Activated naive CD8-positive, alpha-beta T cell treated with anti-CD3 and anti-CD28 coated beads, Interleukin-2, amount 10 ng/mL, durations not matched to agents 7 days and 5 days (primary cell): Measurements from ENCODE around the gene IL11RA. TPM values are rescaled to one million over a fixed set of nuclear protein-coding genes. Genes with fewer than 3 reads are reported as not detected.

Source experiments
- ATAC-seq: fragments of 150-1000 bp; cut with Tn5 transposase; one replicate; pipeline ENCODE4 v1.10.0; 2021; ENCODE audit warnings: low read depth, moderate library complexity
- POLR2A ChIA-PET: fragments of 350-600 bp; sonication (Branson Sonifier 250); formaldehyde crosslinking; loops from one replicate; lab custom pipeline; 2021; ENCODE audit warnings: antibody characterized with exemption; lab: Charles Lee
- DNase-seq: peaks from one replicate; pipeline ENCODE4 v3.0.0; 2021
- H3K27ac Mint-ChIP-seq: one replicate; pipeline ENCODE4 v1.8.0; 2022; ENCODE audit warnings: mild to moderate bottlenecking, mixed read lengths
- H3K27me3 Mint-ChIP-seq: one replicate; pipeline ENCODE4 v1.8.0; 2022; ENCODE audit warnings: mild to moderate bottlenecking, moderate library complexity, mixed read lengths
- H3K36me3 Mint-ChIP-seq: one replicate; pipeline ENCODE4 v1.8.0; 2021; ENCODE audit warnings: mild to moderate bottlenecking, mixed read lengths
- H3K4me1 Mint-ChIP-seq: one replicate; pipeline ENCODE4 v1.8.0; 2021; ENCODE audit warnings: mixed read lengths
- H3K4me3 Mint-ChIP-seq: one replicate; pipeline ENCODE4 v1.8.0; 2022; ENCODE audit warnings: mild to moderate bottlenecking, moderate library complexity, mixed read lengths
- H3K9me3 Mint-ChIP-seq: one replicate; pipeline ENCODE4 v1.8.0; 2021; ENCODE audit warnings: mixed read lengths
- total RNA-seq, 2 experiments: library from RNA; stranded (reverse); gene quantifications; one replicate each; pipeline ENCODE4 v1.2.3, GENCODE V29; 2021

The IL11RA gene
- total RNA-seq, 2 experiments from 2014 or later = 77.0 to 79.1 TPM

- ATAC-seq (no peak), DNase-seq (no peak)
- Mint-ChIP-seq H3K27me3 (peaks cover 24% of the 10 kb centered on the region), H3K36me3 (no peaks in the 10 kb centered on the region), H3K4me3 (no peak overlapping the region), H3K4me1 (no peaks in the 10 kb centered on the region), H3K9me3 (no peaks in the 10 kb centered on the region), H3K27ac (no peak overlapping the region)
- POLR2A ChIA-PET = no interaction called here
Measured at GRCh38 chr9:34709196-34709978, 57.4 kb downstream of the IL11RA start.

DNA sequence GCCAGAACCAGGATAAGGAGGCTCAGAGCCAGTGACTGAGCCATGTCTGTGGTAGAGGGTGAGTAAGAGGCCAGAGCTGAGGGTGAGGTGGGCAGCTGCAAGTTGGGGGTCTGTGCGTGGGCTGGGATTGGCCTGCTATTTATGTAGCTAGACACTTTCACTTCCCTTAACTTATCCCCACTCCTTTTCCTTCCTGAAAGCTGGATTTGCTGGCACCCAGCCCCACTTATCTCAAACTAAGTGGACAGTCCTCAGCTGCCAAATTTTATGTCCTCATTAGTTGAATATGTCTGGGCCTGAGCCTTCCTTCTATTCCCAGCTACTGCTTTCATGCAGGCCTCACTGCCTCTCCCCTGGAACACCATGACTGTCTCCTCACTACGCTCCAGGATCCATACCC, 58.0 kb downstream of the IL11RA start, which contains the start of gene CCL21:
CCL21 (minus strand) TSS at position 114 of the 400 bp plus-strand sequence; CDS start at position 44, 70 bp downstream.
- Mint-ChIP-seq H3K4me1 (no peaks in the 10 kb centered on the region), H3K27me3 (peaks cover 29% of the 10 kb centered on the region), H3K9me3 (no peaks in the 10 kb centered on the region), H3K4me3 (no peak within 1 kb of the TSS), H3K36me3 (no peaks in the 10 kb centered on the region), H3K27ac (no peak within 1 kb of the TSS)
- POLR2A ChIA-PET = no interaction called here
- no peak for ATAC-seq
- DNase-seq = no peak

Other genes starting within 250 kb of the IL11RA start
- 10 to 100 TPM; 11.7 to 13.4 TPM for gene FAM219A, start 193.6 kb upstream of the IL11RA start, total RNA-seq
- gene DNAI1, start 193.4 kb upstream of the IL11RA start, total RNA-seq = not detected
- gene ENHO, start 129.2 kb upstream of the IL11RA start, total RNA-seq = not detected
- not detected for gene CNTFR, start 62.5 kb upstream of the IL11RA start, total RNA-seq
- 10 to 100 TPM; 27.2 to 29.3 TPM for gene RPP25L, start 40.1 kb upstream of the IL11RA start, total RNA-seq
- gene DCTN3, start 31.7 kb upstream of the IL11RA start, total RNA-seq = 100 to 1,000 TPM; 121 to 122 TPM
- gene ARID3C, start 23.1 kb upstream of the IL11RA start, total RNA-seq = not detected
- 10 to 100 TPM; 48.8 to 55.4 TPM for gene SIGMAR1, start 14.4 kb upstream of the IL11RA start, total RNA-seq
- 100 to 1,000 TPM; 119 to 127 TPM for gene GALT, start 5.5 kb upstream of the IL11RA start, total RNA-seq
- under 1 TPM in 1 of 2 experiments, not detected in 1; 0.43 TPM for gene CCL27, start 10.5 kb downstream of the IL11RA start, total RNA-seq
- not detected for gene CCL19, start 39.1 kb downstream of the IL11RA start, total RNA-seq
- gene CCL21, start 58.0 kb downstream of the IL11RA start, total RNA-seq = not detected